IPS DF 4.7 (cell line): ENCODE data around the gene TNRC6C.

Experiments used
- DNase-seq: peaks from one replicate; pipeline ENCODE4 v3.0.0-alpha.2; 2013; ENCODE audit warnings: low spot score; ENCODE audit errors: extremely low read depth

The TNRC6C gene

DNA sequence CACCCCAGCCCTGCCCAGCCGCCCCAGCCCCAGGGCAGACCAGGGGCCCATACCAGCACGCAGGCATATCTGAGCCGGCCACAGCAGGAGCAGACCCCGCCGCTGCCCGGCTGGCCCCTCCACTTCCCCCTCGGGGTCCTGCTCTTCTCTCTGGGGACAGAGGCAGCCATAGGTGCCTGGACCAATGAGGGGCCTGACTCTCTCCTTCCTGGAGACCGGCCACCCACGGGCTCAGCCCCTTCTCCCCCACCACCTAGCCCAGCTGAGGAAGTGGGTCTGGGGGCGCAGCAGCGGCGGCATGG is 166.3 kb downstream of the TNRC6C start:
- DNase-seq: no peak

DNA sequence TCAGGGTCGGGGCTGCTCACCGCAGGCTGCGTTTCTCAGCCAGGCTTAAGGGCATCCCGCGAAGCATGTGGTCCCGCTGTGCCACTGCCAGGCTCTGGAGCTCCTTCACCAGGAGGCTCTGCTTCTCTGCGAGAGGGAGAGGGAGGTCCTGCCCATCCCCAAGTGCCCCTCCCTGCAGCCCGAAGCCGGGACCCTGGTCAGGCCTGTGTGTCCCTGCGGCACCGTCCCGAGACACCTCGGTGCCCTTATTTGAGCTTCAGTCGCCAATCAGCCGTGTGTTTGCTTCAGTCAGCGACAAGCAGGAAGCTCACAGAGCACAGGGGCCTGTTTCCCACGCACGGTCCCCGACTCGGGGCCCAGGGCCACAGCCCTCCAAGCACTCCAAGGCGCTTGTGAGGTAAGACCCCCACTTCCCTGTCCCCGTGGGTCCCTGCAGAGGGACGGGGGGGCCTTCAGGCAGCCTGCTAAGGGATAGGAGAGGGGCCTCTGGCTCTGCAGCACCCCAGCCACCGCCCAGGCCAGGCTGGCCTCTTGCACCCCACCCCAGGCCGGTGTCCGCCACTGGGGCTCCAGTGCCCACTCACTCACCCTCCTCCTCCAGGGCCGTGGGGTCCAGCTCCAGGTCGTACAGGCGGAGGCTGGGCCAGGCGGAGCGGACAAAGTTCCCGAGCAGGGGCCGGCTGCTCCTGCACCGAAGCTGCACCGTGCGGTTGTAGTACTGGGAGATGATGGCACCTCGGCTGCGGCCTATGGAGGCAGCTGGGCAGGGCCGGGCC is 166.8 kb downstream of the TNRC6C start:
- DNase-seq: no peak

DNA sequence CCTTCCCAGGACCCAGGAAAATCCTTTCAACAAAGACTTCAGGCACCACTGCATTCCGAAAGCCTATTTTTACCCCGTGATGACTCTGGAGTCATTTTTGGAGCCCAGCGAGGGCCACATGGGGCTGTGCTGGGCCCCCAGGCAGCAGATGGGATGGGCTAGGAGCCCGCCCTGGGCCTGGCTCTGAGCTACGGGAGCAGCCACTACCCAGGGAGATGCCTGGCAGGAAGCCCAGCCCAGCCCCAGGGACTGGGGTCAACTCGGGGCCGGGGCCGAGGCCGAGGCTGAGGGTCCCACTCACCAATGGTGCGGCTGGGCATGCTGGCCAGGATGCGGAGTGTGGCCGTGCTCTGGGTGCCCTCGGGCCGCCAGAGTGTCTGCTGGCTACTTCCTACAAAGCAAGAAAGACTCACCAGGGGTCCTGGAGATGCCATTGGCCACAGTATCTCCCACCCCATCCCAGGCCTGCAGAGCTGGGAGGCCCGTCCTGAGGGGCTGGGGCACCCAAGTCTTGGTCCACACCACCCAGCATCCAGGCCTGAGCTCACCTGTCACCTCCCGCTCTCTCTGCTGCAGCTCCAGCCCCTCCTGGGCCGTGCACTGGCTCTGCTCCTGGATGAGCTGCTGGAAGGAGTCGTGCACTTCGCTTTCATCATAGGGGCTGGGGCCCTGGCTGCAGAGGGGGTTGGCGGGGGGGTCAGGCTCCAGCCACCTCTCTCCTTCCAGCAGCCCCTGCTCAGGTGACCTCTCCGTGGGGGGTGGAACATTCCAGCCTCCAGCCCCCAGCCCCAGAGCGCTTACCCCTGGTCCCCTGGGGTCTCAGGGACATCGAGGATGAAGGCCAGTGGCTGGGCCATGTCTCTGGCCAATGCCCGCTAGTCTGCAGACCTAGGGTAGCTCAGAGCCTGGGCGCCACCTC is 167.7 kb downstream of the TNRC6C start:
- DNase-seq: no peak

DNA sequence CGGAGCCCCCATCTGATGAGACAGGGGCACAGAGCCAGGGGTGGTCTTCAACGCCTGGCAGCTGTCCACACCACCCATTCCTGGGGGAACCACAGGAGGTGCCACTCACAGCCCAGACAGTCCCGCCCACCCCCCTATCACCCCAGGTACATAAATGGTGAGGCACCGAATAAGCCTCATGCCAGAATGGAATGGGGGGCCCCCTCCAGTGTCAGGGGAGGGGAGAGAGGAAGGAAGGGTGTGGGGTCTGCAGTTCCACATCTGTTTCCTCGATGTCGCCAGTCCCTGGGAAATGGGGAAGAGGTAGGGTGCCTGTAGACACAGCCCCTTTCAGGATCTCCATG is 168.4 kb downstream of the TNRC6C start:
- no peak for DNase-seq

DNA sequence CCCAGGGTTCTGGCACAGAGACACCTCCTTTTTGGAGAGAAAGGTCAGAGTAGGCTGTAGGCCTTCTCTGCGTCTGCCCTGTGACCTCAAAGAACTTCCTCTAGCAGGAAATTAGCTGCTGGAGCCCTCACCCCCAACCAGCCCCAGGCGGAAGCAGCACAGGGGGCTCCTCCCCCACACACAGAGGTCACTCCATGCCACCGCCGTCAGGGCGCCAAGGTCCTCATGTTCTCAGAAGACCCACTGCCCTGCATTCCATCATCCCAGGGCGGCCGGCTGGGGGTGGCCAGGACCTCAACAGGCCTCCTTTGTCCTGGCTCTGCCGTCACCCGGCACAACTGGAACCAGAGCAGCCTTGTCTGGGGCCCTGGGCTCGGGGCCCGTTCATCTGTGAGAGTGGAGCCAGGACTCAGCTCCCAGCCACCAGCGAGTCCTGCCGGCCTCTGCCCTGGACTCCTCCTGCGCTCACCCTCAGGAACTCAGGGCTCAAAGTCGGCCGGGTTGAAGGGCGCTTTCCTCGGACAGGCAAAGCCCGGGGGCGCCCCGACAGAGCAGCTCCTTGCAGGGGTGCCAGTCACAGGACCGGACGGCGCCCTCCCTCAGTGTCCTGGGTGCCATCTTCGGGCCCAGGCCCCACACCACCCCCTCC is 168.9 kb downstream of the TNRC6C start:
- DNase-seq: no peak

DNA sequence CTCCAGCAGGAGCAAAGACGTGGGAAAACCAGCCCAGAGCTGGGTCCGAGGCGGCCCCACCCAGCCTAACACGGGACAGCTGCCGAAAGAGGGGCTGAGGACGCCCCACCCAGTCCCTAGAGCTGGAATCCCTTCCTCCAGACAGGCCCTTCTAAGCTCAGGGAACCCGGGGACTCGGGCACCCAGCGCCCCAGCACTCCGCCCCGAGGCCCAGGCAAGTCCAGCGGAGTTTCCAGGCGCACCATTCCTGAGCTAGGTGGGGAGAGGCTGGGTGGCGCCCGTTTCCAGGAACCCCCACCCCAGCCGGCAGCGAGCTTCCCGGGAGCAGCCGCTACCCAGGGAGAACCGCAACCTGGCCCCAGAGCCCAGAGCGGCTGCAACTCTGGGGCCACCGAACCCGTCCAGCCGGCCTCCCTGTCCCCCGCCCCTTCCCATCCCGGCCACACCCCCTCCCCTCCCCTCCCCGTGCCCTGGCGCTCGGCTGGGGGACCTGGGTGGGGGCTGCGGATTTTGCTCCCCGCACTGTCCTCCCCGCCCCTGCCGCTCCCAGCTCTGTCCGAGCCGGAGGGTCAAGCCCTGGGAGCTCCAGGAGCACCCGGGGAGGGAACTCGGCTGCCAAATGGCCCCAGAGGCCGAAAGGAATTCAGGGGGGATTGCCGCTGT is 169.5 kb downstream of the TNRC6C start:
- no peak for DNase-seq

DNA sequence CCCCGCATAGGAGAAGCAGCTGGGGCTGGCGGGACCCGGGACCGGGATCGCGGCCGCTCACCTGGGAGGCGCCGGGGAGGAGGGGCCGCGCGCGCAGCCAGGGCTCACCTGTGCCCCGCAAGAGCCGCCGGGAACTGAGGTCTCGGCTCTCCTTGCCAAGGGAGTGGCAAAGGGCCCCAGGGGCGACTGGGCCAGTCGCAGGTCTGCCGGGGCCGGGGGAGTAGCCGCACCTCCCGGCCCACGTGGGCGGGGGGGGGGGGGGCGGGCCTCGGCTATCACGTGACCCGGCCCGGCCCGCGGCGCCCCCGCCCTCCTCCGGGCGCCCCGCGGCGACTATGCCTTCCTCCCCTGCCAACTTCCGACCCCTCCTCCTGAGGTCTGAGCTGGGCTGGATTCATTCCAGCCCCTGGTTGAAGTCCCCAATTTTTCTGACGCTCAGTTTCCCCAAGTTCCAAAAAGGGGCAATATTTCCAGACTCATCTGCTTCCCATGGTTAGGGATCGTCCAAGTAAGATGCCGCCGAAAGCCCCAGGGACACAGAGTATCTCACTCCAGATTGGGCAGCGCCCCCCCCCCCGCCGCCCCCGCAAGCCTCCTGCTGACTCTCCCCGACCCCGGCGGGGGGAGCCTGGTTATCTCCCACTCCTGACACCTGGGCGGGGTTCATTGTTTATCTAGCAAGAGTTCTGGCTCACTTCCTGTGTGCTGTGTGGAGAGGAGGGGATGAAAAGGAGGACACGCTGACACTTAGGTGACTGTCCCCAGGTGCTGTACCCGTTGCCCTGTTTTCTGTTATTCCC is 170.2 kb downstream of the TNRC6C start, which contains the start of gene TMC6:
Gene TMC6 (minus strand): TSS at position 205 of the 800 bp plus-strand sequence. CDS start 1,923 bp downstream, outside the sequence.
- DNase-seq: no peak

DNA sequence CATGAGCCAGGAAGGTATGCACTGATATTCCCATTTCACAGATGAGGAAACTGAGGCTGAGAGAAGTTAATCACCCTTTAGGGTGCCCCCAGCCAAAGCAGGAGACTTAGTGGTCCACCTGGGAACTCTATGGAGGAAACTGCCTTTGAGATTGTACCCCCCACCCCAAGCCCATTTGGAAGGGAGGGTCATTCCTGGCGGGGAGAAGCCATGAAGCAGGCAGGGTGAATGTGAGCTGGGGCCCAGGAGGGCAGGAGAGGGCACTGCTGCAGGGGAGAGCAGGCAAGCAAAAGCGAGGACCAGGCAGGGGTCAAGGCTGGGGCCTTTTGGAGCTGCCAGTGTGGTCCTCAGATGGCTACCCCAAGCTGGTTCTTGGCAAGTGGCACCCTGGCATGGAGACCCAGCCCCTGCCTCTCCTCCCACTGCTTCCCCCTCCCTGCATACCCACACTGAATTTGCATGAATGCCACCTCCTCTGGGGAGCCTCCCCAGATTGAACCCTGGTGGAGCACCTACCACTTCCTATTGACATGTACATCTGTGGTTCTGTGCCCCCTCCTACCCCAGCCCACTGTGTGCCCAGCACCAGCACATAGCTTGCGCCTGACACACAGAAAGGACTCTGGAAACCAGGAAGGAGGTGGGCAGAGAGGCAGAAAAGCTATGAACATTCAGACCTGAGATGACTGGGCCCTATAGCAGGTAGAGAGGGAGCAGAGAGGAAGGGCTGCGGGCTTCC is 171.0 kb downstream of the TNRC6C start:
- DNase-seq: no peak

DNA sequence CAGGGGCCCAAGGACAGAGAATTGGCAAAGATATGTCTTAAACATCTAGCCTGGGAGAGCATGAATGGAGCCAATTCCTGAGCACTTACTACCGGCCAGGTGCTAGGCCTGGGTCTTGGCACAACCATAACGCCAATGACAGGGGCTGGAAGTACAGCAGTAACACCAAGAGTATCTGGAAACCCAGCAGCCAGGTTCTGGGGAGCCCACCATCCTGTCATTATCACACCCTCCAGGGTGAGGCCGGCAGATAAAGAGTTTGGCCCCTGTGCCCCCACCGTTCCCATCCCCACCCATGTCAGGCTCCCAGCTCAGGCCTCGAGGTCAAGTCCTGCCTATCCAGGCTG is 171.6 kb downstream of the TNRC6C start:
- no peak for DNase-seq

DNA sequence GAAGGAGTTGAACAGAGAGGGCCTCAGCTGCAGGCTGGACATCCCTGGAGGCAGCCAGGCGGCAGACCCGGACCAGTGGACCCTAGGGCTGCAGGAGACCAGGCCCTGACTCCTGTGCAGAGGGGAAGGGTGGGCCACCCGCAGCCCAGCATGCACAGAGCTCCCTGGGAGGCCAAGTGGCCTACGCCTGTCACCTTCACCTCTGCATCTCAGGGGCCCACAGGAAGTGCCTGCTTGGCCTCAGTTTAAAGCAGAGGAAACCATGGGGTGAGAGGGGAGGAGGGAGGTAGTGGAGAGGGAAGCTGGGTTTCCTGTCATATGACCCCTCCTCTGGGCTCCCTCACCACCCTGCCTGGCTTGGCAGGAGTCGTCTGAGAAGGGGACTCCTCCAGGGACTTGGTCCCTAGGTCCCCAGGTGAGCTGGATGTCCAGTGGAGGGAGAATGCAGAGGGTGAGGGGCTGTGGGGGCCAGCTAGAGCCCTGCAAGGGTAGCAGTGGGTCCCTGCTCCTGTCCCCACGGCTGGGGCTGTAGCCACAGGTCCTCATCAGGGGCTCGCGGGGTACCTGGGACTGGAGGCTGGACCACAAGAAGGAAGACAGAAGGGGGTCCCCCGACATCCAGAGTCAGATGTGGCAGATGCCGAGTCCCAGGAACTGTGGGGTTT is 172.1 kb downstream of the TNRC6C start, which contains the start of gene TMC8:
Gene TMC8 (plus strand): TSS at position 335 of the 665 bp plus-strand sequence. CDS start 818 bp downstream, outside the sequence.
- DNase-seq: no peak

DNA sequence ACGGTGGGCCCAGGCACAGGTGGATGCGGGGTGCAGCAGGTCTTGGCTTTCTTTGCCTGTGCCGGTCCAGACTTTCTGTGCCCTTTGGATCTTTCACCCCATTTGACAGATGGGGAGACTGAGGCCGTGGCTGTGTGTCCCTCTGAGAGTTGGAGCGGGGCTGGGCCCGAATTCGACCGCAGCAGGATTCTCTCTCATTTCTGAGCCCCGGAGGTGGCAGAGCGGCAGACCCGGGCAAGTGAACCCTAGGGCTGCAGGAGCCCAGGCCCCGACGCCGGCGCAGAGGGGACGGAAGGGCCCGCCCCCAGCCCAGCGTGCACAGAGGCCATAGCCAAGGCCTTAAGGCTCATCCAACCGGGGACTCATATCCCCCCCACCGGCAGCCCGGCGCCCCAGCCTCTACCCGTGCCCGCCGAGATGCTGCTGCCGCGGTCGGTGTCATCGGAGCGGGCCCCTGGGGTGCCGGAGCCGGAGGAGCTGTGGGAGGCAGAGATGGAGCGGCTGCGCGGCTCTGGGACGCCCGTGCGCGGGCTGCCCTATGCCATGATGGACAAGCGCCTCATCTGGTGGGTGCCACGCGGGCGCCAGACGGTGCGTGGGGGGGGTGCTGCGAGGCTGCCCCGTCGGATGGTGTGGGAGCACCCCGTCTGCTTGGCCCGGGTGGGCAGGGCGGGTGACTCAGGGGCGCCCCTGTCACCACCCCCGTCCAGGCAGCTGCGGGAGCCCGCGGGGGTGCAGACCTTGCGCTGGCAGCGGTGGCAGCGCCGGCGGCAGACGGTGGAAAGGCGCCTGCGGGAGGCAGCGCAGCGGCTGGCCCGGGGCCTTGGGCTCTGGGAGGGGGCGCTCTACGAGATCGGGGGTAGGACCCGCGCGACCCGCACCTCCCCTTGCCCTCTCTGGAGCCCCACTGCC is 172.9 kb downstream of the TNRC6C start:
- no peak for DNase-seq

DNA sequence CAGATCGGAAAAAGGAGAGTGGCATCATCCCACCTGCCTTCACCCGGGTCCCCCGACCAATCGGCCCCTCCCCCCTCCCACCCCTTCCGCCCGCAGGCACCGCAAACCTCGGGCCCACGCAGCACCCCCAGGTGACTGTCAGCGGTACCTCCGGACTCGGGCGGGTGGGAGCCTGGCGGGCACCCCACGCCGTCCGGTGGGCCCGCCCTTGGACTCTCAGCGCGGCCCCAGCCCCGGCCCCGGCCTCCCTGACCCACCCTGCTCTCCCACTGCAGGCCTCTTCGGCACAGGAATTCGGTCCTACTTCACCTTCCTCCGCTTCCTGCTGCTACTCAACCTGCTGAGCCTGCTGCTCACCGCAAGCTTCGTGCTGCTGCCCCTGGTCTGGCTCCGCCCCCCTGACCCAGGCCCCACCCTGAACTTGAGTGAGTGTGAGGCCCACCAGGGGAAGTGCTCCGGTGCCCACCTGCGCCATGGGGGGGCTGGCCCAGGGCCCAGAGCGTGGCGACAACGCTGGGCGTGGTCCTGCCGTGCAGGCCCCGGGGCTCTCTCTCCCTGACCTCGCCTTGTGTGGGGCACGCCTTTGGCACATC is 173.7 kb downstream of the TNRC6C start:
- no peak for DNase-seq

DNA sequence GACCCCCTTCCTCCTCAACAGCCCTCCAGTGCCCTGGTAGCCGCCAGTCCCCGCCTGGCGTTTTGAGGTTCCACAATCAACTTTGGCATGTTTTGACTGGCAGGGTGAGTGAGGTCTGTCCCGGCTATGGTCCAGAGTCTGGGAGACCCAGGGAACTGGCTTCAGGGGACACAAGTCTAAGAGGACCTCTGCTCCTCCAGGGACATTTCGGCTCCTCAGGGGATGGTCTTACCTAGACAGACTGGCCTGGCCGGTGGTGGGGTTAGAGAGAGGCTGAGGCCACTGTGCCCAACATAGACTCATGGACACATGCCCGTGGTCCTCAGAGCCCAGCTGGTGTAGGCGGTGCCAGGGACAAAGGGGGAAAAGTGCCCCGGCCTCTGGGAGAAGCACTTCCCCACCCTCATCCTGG is 174.3 kb downstream of the TNRC6C start:
- DNase-seq: no peak

DNA sequence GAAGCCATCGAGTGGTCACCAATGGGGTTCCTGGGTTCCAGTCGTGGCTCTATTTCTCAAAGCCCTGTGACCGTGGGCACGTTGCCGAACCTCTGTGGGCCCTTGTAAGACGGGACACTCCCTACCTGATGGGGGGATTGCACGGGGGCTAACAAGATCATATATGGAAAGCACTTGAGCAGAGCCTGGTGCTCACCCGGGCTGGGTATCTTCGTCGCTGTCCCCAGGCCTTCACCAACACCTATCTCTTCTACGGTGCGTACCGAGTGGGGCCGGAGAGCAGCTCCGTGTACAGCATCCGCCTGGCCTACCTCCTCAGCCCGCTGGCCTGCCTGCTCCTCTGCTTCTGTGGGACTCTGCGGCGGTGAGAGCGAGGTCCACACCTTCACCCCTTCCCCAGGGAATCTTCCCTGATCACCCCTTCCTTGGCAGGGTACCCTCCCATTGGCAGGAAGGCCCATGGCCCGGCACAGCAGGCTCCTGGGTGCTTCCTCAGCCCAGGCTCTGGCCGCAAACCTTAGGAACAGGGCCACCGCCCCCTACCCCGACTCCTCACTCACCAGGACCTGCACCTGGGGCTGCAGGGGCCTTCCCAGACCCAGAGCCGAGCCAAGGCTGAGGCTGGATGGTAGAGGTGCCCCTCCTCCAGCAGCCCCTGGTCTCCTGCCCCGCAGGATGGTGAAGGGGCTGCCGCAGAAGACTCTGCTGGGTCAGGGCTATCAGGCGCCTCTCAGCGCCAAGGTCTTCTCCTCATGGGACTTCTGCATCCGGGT is 174.9 kb downstream of the TNRC6C start:
- DNase-seq: no peak

DNA sequence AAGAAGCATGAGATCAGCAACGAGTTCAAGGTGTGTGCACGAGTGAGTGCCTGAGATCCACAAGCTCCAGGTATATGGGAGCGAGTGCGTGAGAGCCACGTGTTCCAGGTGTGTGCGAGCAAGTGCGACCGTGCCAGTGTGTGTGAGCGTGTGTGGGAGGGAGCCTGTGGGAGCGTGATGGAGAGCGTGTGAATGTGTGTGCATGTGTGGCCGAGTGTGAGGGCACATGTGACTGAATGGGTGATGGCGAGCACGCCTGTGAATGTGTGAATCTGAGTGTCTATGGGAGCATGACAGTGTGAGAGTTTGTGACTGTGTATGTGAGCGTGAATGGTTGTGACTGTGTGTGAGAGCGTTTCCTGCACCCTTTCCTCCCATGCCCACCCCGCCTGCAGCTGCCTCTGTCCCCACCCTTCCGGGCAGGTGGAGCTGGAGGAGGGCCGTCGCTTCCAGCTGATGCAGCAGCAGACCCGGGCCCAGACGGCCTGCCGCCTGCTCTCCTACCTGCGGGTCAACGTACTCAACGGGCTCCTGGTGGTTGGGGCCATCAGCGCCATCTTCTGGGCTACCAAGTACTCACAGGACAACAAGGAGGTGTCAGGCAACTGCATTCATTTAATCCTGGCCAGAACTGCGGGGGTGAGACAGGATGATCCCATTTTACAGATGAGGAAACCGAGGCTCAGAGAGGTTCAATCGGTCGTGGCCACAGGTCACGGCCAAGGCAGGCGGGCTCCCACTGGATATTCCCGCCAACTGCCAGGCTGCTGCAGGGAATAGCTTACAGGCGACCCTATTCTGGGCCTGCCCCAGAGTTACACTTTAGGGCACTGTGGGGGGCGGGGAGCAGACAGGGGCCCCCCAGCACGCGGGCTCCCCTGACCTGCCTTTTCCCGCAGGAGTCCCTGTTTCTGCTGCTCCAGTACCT is 175.7 kb downstream of the TNRC6C start:
- no peak for DNase-seq

DNA sequence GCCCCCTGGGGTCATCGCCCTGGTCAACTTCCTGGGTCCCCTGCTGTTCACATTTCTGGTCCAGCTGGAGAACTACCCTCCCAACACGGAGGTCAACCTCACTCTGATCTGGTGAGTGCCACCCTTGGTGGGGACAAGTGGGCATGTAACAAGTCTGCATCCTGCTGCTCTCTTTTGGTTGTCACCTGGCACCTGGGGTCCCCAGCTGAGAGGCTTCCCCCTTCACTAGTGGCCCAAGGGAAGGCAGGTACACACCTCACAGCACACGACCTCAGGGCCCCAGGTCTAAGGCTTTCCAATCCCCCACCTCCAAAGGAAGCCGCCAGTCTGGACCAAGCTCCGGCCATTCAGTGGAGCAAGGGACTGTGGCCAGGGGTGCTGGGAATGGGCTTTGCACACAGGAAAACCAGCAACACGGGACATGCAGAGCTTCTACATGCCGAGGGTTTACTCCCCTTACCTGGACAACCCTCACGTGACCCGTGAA is 176.4 kb downstream of the TNRC6C start:
- no peak for DNase-seq
